ENCODE measurements around the gene SPON1.

The SPON1 gene

GRCh38 chr11:14110629-14111028, 148.1 kb downstream of the SPON1 start:
- H3K9ac ChIP-seq (ENCODE audit: low read length), result no peak overlapping the region
- TF ChIP-seq CTCF (IDR thresholded peaks at IDR 0.05; ENCODE audit: low read length) (no peak), EZH2 (optimal IDR thresholded peaks at IDR 0.05; ENCODE audit: low read depth, low read length) (no peak), EZH2phosphoT487 (IDR thresholded peaks at IDR 0.05; ENCODE audit: low read length) (no peak)

GRCh38 chr11:14111496-14111895, 149.0 kb downstream of the SPON1 start:
- no peak overlapping the region for H3K27ac ChIP-seq (ENCODE audit: low read length)

More at GRCh38 chr11:14110629-14111028, 148.1 kb downstream of the SPON1 start:
- H4K20me1 ChIP-seq (ENCODE audit: insufficient read depth, low read length), result no peaks in the 10 kb centered on the region
- no peak overlapping the region for H3K4me3 ChIP-seq (ENCODE audit: low read length)
- no peaks in the 10 kb centered on the region for H3K36me3 ChIP-seq (replicated peaks; ENCODE audit: insufficient read depth, low read length)
- H3K79me2 ChIP-seq (ENCODE audit: low read length), result no peaks in the 10 kb centered on the region
- no peaks in the 10 kb centered on the region for H3K9me3 ChIP-seq (replicated peaks; ENCODE audit: insufficient read depth, low read length)
- H3F3A ChIP-seq (ENCODE audit: insufficient read depth, low read length), result no peaks in the 10 kb centered on the region
- H3K9me2 ChIP-seq (replicated peaks; ENCODE audit: insufficient read depth, low read length), result no peaks in the 10 kb centered on the region
- no peaks in the 10 kb centered on the region for H3K27me3 ChIP-seq (replicated peaks; ENCODE audit: insufficient read depth, low read length)
- no peak overlapping the region for H3K4me2 ChIP-seq (ENCODE audit: low read depth, low read length)
- H3K4me1 ChIP-seq (ENCODE audit: low read length), result no peaks in the 10 kb centered on the region
- no peak overlapping the region for H2AFZ ChIP-seq (ENCODE audit: low read length)
- H3K27ac ChIP-seq (ENCODE audit: low read length), result no peak overlapping the region
- DNase-seq, result no peak

GRCh38 chr11:14112721-14113120, 150.2 kb downstream of the SPON1 start:
- H3K9me3 ChIP-seq (replicated peaks; ENCODE audit: insufficient read depth, low read length), result no peaks in the 10 kb centered on the region
- no peak overlapping the region for H3K4me3 ChIP-seq (ENCODE audit: low read length)
- H3K27ac ChIP-seq (ENCODE audit: low read length), result no peak overlapping the region
- no peak overlapping the region for H3K9ac ChIP-seq (ENCODE audit: low read length)
- no peak overlapping the region for H3K4me2 ChIP-seq (ENCODE audit: low read depth, low read length)
- no peaks in the 10 kb centered on the region for H3K9me2 ChIP-seq (replicated peaks; ENCODE audit: insufficient read depth, low read length)
- H3K27me3 ChIP-seq (replicated peaks; ENCODE audit: insufficient read depth, low read length), result no peaks in the 10 kb centered on the region
- H4K20me1 ChIP-seq (ENCODE audit: insufficient read depth, low read length), result no peaks in the 10 kb centered on the region
- DNase-seq, result no peak
- H3F3A ChIP-seq (ENCODE audit: insufficient read depth, low read length), result no peaks in the 10 kb centered on the region
- no peaks in the 10 kb centered on the region for H3K79me2 ChIP-seq (ENCODE audit: low read length)
- TF ChIP-seq EZH2phosphoT487 (IDR thresholded peaks at IDR 0.05; ENCODE audit: low read length) (no peak), EZH2 (optimal IDR thresholded peaks at IDR 0.05; ENCODE audit: low read depth, low read length) (no peak), CTCF (IDR thresholded peaks at IDR 0.05; ENCODE audit: low read length) (no peak)
- no peaks in the 10 kb centered on the region for H3K36me3 ChIP-seq (replicated peaks; ENCODE audit: insufficient read depth, low read length)
- H2AFZ ChIP-seq (ENCODE audit: low read length), result no peak overlapping the region
- no peaks in the 10 kb centered on the region for H3K4me1 ChIP-seq (ENCODE audit: low read length)

More at GRCh38 chr11:14111496-14111895, 149.0 kb downstream of the SPON1 start:
- Histone ChIP-seq H4K20me1 (ENCODE audit: insufficient read depth, low read length) (no peaks in the 10 kb centered on the region), H3K4me2 (ENCODE audit: low read depth, low read length) (no peak overlapping the region), H2AFZ (ENCODE audit: low read length) (no peak overlapping the region), H3K36me3 (replicated peaks; ENCODE audit: insufficient read depth, low read length) (no peaks in the 10 kb centered on the region), H3K9ac (ENCODE audit: low read length) (no peak overlapping the region), H3K79me2 (ENCODE audit: low read length) (no peaks in the 10 kb centered on the region), H3K27me3 (replicated peaks; ENCODE audit: insufficient read depth, low read length) (no peaks in the 10 kb centered on the region), H3K9me3 (replicated peaks; ENCODE audit: insufficient read depth, low read length) (no peaks in the 10 kb centered on the region), H3K4me1 (ENCODE audit: low read length) (no peaks in the 10 kb centered on the region), H3K4me3 (ENCODE audit: low read length) (no peak overlapping the region), H3F3A (ENCODE audit: insufficient read depth, low read length) (no peaks in the 10 kb centered on the region), H3K9me2 (replicated peaks; ENCODE audit: insufficient read depth, low read length) (no peaks in the 10 kb centered on the region)
- DNase-seq, result no peak
- TF ChIP-seq EZH2phosphoT487 (IDR thresholded peaks at IDR 0.05; ENCODE audit: low read length) (no peak), EZH2 (optimal IDR thresholded peaks at IDR 0.05; ENCODE audit: low read depth, low read length) (no peak), CTCF (IDR thresholded peaks at IDR 0.05; ENCODE audit: low read length) (no peak)
